IPS DF 4.7 (cell line): Measurements from ENCODE around the gene RGS14.
"Not testable (repeated sequence)": the region's sequence is repeated elsewhere in the genome, so short reads cannot be mapped to it uniquely, and the experiment has no call there.

Experiments
- DNase-seq: peaks from one replicate; pipeline ENCODE4 v3.0.0-alpha.2; 2013; ENCODE audit warnings: low spot score; ENCODE audit errors: extremely low read depth

Gene RGS14

GRCh38 chr5:177402271-177403043, 44.7 kb downstream of the RGS14 start:
- no peak for DNase-seq

- no peak for DNase-seq
Measured at GRCh38 chr5:177403102-177403791, 45.5 kb downstream of the RGS14 start.

- DNase-seq: no peak
Measured at GRCh38 chr5:177403792-177404640, 46.3 kb downstream of the RGS14 start.

GRCh38 chr5:177404641-177405179, 47.0 kb downstream of the RGS14 start:
- no peak for DNase-seq

- no peak for DNase-seq
Measured at GRCh38 chr5:177405312-177405711, 47.6 kb downstream of the RGS14 start.

- DNase-seq: no peak
Measured at GRCh38 chr5:177405805-177406204, 48.1 kb downstream of the RGS14 start.

- no peak for DNase-seq
Measured at GRCh38 chr5:177409043-177409801, 51.5 kb downstream of the RGS14 start, which contains the start of gene F12. TSS of gene F12 (minus strand) at chr5:177409564. CDS start at chr5:177409527, 37 bp downstream.

GRCh38 chr5:177410575-177410974, 52.9 kb downstream of the RGS14 start:
- DNase-seq: no peak

GRCh38 chr5:177412603-177413233, 55.0 kb downstream of the RGS14 start:
- DNase-seq: no peak

GRCh38 chr5:177414481-177414880, 56.8 kb downstream of the RGS14 start:
- DNase-seq: no peak

GRCh38 chr5:177417081-177417480, 59.4 kb downstream of the RGS14 start:
- not testable (repeated sequence) for DNase-seq

GRCh38 chr5:177419046-177419445, 61.3 kb downstream of the RGS14 start:
- no peak for DNase-seq

GRCh38 chr5:177420472-177420871, 62.7 kb downstream of the RGS14 start:
- not testable (repeated sequence) for DNase-seq

GRCh38 chr5:177421062-177421798, 63.5 kb downstream of the RGS14 start:
- no peak for DNase-seq
